Neutrophil (primary cell): ENCODE data around the gene CBLIF.
"Not testable (repeated sequence)": the region's sequence is repeated elsewhere in the genome, so short reads cannot be mapped to it uniquely, and the experiment has no call there.

Source experiments
- H3K27ac ChIP-seq: fragments of 200-600 bp; sonication (generic); 2 replicates; pipeline ENCODE4 v1.5.1; 2016; ENCODE audit warnings: mild to moderate bottlenecking, moderate library complexity
- H3K27me3 ChIP-seq: fragments of 200-600 bp; sonication (generic); 2 replicates; pipeline ENCODE4 v1.6.0; 2016; ENCODE audit warnings: mild to moderate bottlenecking
- H3K36me3 ChIP-seq: fragments of 200-600 bp; sonication (generic); 2 replicates; pipeline ENCODE4 v1.5.1; 2017
- H3K4me1 ChIP-seq, 2 experiments: fragments of 200-600 bp in 1 of 2; sonication (generic) in 1 of 2; 1 replicate in 1 of 2; 2 replicates in 1 of 2; pipeline versions ENCODE4 v1.5.1 to v1.6.1; 2013 to 2016; ENCODE audit warnings: low read depth in 1 of 2, low read length in 1 of 2, mild to moderate bottlenecking in 1 of 2, moderate library complexity in 1 of 2; ENCODE audit not compliant: control insufficient read depth in 1 of 2, insufficient read depth in 1 of 2
- H3K4me3 ChIP-seq, 2 experiments: fragments of 200-600 bp in 1 of 2; sonication (generic) in 1 of 2; 1 replicate in 1 of 2; 2 replicates in 1 of 2; pipeline ENCODE4 v1.5.1; 2013 to 2016; ENCODE audit warnings: low read depth in 1 of 2, low read length in 1 of 2, mild to moderate bottlenecking in 1 of 2, moderate library complexity in 1 of 2
- H3K9me3 ChIP-seq: fragments of 200-600 bp; sonication (generic); 2 replicates; pipeline ENCODE4 v1.5.1; 2016
- CTCF ChIP-seq: fragments of 200-600 bp; sonication (generic); IDR thresholded peaks from 2 replicates; pipeline ENCODE4 v1.5.1; 2016; ENCODE audit warnings: antibody characterized with exemption

The CBLIF gene

GRCh38 chr11:59829358-59829757 lies 15.9 kb downstream of the CBLIF start:
- Histone ChIP-seq H3K4me1 (peaks cover 18 to 23% of the 10 kb centered on the region in 2 experiments), H3K9me3 (no peaks in the 10 kb centered on the region), H3K4me3 (no peak overlapping the region), H3K36me3 (no peaks in the 10 kb centered on the region), H3K27me3 (no peaks in the 10 kb centered on the region), H3K27ac (peak overlapping the region; percentile 62)
- no peak for TF ChIP-seq CTCF

- H3K4me3 ChIP-seq, result no peak overlapping the region
- no peaks in the 10 kb centered on the region for H3K27me3 ChIP-seq
- H3K9me3 ChIP-seq, result no peaks in the 10 kb centered on the region
- H3K4me1 ChIP-seq, result peaks cover 5 to 6% of the 10 kb centered on the region in 2 experiments
- H3K36me3 ChIP-seq, result no peaks in the 10 kb centered on the region
- peak; percentile 58 for TF ChIP-seq CTCF
- H3K27ac ChIP-seq, result no peak overlapping the region
Observed at GRCh38 chr11:59822989-59823566, 22.2 kb downstream of the CBLIF start.

- Histone ChIP-seq H3K27ac (no peak overlapping the region), H3K9me3 (no peaks in the 10 kb centered on the region), H3K4me1 (peaks cover 16% of the 10 kb centered on the region in 2 experiments), H3K27me3 (no peaks in the 10 kb centered on the region), H3K36me3 (no peaks in the 10 kb centered on the region), H3K4me3 (no peak overlapping the region)
- TF ChIP-seq CTCF, result no peak
Observed at GRCh38 chr11:59818572-59818971, 26.7 kb downstream of the CBLIF start.

- H3K27ac ChIP-seq, H3K27me3 ChIP-seq, H3K36me3 ChIP-seq, H3K4me3 ChIP-seq, H3K9me3 ChIP-seq: not testable (repeated sequence)
- peaks cover 14 to 16% of the 10 kb centered on the region in 2 experiments for H3K4me1 ChIP-seq
Observed at GRCh38 chr11:59816434-59816833, 28.9 kb downstream of the CBLIF start.

- Histone ChIP-seq H3K27me3 (no peaks in the 10 kb centered on the region), H3K36me3 (no peaks in the 10 kb centered on the region), H3K4me1 (peaks cover 21 to 23% of the 10 kb centered on the region in 2 experiments), H3K4me3 (no peak overlapping the region), H3K27ac (no peak overlapping the region), H3K9me3 (no peaks in the 10 kb centered on the region)
- TF ChIP-seq CTCF, result no peak
Observed at GRCh38 chr11:59815754-59816153, 29.5 kb downstream of the CBLIF start.

GRCh38 chr11:59814021-59814420 lies 31.3 kb downstream of the CBLIF start:
- Histone ChIP-seq H3K4me3 (peak overlapping the region; percentile 21 to 30), H3K36me3 (no peaks in the 10 kb centered on the region), H3K4me1 (peaks cover 34 to 35% of the 10 kb centered on the region in 2 experiments), H3K27me3 (no peaks in the 10 kb centered on the region), H3K9me3 (no peaks in the 10 kb centered on the region), H3K27ac (peak overlapping the region; percentile 66)
- no peak for TF ChIP-seq CTCF
